GM18867 (cell line): ENCODE measurements around the gene MGAT5.
A peak's percentile ranks its signal among the peaks of the same experiment; 100 is the strongest.

ENCODE experiments used
- ATAC-seq: cut with Tn5 transposase; IDR thresholded peaks from one replicate; pipeline ENCODE4 v1.9.1; 2021; ENCODE audit warnings: mild to moderate bottlenecking, moderate library complexity; ENCODE audit not compliant: unreplicated experiment

The MGAT5 gene

DNA sequence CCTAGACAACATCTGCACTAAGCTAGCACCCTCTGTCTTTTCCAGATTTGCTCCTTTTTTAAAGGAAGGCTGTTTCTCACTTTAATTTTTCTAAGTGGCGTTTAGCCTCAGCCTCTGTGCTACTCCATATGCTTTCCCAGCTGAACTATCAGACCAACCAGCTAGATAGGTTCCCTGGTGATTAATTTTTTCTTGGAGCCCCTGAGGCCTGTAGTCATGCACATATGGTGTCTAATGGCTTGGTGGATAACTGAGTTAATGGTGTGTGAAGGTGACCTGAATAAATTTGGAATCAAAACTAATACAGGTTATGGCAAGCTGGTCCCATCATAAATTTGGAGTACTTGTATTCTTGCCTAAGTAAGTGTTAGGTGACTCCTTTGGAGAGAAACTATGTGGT, 135.5 kb downstream of the MGAT5 start:
- ATAC-seq, result no peak

DNA sequence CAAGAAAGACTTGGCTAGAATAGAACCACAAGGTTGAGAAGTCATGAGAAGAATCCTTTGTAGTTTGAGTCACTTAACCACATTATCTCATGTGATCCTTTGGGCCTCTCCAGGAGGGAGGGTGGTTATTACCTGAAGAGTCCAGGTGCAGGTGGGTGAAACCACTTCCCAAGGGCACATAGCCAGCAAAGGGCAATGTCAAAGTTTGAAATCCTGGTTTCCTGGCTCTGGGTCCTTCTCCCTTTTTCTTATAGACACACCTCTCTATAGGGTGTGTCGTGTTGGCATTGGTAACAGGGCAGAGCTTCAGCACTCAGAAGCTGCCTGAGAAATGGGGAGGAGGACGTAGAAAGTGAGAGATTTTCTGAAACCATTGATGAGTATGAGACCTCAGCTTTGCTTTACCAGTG, 137.9 kb downstream of the MGAT5 start:
- ATAC-seq, result peak; percentile 88

DNA sequence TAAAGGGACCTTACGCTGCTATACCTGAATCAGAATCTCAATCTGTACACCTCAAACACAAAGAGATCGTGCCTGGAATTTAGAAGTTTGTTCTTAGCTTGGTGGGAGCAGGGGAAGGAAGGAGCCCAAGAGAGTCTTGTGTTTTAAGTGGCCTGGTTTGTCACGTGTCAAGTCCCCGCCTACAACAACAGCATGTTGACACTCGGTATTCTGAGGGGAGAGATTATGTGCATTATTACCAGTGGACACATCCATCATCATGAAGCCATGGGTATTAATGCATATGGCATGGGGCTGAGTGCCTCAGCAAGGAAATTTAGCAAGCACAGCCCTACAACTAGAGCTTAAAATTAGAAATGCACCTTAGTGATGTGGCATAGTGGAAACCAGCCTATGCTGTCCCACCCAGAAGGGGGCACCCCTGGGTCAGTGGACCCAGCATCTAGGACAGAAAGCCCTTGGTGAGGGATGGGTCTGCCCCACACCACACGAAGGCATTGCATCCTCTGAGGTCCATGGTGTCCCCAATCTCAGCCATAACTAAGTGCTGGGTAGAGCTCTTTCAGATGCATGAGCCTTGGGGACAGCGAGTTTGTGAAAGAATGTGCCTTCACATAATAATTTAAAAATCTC, 138.7 kb downstream of the MGAT5 start:
- ATAC-seq, result no peak

DNA sequence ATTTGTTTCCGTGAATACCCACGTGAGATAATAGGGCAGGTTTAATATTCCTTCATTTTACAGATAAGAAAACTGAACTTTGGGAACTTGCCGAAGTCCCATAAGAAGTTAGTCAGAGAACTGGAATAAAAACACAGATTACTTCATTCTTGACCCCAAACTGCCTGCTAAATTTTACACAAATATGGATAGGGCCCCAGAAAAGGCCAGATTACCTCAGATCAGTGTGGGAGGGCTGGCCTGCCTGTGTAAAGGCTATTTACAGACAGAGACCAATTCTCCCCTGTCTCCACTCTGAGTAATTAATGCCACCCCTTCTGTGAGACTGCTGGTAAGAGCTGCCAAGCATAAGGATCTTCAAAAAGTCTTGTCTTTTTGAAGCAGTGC, 139.2 kb downstream of the MGAT5 start:
- ATAC-seq, result no peak

DNA sequence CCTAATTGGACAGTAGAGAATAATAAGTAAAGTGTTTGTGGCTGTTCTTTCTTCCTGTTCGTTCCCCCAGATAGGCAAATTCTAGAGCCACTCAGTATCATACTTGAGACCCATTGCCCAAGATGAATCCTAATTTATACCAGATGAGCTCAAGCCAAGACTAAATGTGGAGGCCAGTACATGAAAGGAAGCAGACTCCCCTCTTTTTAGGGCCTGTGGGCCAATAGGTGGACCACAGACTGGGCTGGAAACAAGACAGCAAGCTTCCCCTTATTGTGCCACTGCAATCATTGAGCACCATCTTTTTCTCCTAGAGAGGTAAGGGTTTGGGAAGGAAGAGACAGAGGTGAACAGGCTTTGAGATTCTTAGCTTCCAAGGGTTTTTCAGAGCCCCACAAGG, 141.9 kb downstream of the MGAT5 start:
- ATAC-seq, result no peak

DNA sequence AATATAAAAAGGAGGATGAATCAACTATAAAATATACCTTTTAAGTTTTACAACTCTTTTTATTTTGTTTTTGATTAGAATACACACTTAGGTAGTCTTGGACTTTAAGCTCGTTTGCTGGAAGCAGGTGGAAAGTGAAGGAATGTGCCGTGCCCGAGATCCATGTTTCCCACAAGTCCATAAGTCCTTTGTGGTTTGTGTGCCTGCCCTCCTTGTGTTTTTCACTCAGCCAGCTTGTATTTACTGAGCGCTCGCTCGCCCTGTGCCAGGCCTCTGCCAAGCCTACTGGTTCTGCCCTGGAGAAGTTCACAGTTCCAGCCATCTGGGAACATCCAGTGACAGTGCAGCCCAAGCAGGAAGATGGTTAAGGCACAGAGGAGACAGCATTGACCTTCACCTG, 142.6 kb downstream of the MGAT5 start:
- no peak for ATAC-seq

DNA sequence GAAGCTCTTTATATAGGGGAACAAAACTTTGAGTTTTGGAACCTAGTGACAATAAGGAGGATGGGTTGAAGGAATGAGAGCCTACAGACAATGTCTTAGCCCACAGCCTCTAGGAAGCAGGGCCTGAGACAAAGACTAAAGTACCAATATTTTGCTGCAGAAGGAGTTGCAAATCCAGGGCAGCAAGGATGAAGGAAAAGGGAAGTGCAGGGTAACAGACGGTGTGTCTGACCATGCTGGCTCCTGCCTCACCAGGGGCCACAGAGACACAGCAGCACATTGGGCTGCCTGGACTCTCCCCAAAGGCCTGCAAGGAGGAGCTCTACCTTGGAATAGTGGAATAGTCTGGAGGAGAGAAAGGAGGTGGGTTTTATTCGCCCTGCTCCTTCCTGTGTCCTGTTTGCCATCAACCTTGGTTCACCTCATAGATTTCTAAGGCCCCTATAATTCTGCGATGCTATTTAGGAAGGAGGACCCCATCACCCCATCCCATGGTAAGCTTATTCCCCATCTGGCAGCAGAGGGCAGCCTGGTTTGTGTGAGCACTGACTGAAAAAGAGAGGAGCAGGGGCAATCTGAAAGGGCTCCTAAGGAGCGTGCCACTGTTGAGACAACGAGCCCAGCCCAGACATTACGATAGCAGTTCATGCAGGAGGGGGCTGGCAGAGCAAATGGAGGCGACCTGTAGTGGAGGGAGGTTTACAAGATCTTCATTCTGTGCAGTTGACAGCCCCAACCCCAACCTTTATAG, 143.4 kb downstream of the MGAT5 start:
- no peak for ATAC-seq

DNA sequence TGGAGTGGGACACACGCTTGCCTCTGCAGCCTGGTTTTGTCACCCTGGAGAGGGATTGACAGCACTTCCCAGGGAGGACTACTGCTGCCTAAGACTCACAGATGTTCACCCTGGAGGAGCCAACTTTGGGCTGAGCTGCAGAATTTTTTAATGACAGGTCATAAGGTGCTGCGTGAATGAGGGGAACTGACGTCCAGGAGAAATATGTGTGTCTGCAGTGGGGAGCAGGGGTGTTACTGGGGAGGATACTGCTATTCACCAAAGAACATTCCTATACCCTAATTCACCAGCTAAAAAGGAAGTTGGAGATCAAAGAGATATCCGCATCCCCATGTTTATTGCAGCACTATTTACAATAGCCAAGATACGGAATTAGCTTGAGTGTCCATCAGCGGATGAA, 144.4 kb downstream of the MGAT5 start:
- no peak for ATAC-seq

DNA sequence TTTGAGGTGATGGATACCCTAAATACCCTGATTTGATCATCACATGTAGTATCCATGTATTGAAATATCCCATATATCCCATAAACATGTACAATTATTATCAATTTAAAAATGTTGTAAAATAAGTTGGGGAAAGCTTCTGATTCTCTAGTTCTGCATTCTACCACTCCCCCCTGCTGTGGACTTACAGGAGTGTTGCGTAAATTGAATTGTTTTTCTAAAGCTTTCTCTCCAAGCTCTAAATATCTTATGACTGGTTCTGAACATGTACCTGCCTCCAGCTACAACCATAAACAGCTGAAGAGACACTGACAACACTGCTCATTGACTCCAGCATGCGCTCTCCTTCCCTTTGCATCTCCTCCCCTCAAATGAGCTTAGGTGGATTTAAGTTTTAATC, 145.2 kb downstream of the MGAT5 start:
- ATAC-seq, result no peak

DNA sequence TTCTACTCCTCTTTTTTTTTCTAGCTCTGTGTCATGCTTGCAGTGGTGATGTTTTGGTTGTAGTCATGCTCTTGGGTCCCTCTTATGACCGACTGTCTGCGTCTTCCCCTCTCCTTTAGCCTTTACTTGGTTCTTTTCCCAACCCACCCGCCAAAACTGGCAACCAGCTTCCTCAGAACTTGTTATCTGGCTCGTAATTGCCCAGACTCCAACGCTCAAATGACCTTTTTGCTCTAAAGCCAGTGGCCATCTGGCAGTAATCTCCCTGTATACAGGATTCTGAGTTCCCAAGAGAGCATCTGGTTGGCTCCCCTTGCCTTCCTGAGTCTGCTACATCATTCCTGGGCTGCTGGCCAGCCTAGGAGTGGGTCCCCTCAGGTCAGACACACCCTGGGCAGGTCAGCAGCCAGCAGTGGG, 147.2 kb downstream of the MGAT5 start:
- no peak for ATAC-seq

DNA sequence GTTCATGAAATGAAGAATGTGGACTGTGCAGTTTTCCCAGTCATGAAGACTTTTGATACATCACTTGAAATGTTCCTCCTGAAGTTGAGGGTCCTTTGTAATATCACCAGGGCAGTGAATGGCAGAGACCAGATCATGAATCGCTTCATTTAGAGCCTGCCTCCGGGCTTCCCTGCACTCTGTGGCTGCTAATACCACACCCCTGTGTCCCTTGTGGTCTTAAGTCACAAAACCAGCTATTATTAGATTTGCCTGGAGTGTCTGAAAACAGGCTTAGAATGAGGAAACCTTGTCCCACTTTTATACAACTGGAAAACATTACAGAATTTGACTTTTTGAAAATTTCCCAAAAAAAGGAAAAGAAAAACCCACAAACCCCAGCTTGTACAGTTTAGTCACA, 147.9 kb downstream of the MGAT5 start:
- ATAC-seq, result no peak

DNA sequence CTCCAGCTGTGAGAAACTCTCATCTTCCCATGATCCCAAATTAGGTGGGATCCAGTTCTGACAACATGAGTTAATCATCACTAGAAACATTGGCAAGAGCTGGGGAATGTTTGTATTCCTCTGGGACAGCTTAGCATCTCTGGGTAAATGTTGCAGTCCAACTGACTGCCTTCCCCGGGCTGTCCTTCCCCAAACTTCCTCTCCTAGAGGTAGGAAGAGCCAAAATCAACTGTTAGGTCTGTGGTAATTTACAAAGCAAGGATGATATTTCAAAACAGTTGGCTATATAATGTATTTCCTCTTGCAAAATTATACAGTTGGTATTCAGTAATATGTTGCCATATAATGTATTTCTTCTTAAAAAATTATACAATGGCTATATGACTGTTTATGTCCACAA, 148.5 kb downstream of the MGAT5 start:
- ATAC-seq, result no peak

DNA sequence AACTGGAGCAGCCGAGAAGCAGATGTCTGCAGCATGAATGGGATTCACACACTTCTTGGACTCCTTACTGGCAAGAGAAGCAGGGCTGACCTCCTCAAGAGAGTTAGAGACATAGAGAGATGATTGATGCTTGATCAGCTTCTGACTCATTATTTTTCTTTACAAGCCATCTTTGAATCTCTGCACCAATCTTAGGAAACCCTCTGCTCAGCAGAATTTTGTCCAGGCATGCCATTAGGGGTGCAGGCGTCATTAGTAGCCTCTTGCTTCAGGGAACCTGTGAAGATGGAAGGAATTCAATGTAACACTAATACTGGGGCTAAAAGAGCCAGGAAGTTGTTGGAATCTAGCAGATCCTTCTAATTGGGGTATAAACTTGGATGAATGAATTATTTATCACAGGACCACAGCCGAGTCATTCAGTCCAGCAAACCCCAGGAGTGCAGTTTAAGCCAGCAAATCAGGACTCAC, 151.8 kb downstream of the MGAT5 start:
- ATAC-seq, result no peak

DNA sequence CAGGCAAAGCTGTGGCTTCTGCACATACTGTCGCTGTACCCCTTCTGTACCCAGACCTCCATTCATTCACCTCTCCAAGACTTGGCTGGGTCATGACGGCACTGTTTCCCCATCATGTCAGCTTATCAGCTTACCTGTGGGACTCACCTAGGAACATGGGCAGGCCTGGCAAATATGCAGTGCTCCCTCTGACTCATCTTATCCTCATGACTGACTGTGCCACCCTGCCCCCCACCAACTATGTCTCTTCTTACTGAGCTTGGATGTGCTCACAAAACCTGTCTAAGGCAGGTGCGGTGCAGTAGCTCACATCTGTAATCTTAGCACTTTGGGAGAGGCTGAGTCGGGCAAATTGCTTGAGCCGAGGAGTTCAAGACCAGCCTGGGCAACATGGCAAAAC, 152.4 kb downstream of the MGAT5 start:
- ATAC-seq, result no peak

DNA sequence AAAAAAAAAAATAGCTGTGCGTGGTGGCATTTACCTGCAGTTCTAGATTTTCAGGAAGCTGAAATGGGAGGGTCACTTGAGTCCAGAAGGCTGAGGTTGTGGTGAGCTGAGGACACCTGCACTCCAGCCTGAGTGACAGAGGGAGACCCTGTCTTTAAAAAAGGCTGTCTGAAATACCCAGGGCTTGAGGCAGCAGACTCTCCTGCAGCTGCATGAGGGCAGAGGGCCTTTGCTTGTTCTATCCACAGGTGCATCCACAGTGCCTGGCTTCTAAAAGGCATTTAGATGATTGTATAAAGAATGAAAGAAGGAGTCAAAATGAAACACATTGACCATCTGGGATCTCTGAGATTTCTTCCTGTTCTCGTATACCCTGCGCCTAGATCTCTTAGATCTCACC, 152.9 kb downstream of the MGAT5 start:
- ATAC-seq, result no peak

DNA sequence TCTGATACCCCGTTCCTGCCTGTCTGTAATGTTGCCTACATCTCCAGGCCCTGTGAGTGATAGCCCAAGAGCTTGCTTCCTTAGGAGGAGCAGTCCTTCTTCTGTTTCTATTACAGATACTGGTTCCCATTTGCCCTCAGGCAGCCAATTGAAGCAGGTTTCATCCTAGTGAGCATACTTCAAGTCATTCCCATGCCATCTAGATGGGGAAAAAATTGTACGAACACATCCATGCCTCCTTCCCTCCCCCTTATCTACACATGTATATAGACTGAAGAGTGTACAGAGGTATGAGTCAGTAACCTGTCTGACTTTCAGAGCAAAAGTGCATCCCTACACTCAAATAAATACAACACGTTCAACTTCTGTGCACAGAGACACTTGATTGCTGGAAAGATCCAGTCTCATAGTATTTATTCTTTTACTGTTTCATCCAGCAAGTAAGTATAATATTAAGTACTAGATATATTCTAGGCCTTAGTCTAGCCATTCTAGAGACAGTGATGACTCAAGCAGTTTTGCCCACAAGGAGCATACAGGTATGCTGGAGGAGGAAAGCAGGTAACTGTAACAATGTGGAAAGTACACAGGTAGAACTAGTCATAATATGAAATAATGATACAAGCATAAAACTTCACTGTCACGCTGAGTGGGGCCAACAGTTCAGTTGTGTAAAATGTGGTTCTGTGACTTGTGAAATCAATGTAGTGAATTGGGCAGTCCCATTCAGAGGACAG, 153.4 kb downstream of the MGAT5 start:
- no peak for ATAC-seq

DNA sequence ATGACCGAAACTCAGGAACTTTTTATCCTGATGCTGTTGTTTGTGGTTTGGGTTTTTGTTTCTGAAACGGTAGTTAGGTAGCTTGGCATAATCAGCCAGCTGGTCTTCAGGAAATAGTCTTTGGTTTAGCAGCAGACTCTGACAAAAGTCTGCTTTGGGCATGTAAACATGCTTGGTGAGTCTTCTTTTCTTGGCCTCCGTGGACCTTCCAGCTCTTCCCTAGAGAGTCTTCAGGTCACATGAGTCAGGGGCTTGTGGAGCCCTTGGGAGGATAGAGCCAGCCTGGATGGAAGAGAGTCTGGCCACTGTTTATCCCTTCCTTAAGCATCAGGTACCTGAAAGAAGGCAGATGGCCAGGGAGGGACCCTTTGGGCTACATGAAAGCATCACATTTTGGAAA, 154.5 kb downstream of the MGAT5 start:
- ATAC-seq, result no peak

DNA sequence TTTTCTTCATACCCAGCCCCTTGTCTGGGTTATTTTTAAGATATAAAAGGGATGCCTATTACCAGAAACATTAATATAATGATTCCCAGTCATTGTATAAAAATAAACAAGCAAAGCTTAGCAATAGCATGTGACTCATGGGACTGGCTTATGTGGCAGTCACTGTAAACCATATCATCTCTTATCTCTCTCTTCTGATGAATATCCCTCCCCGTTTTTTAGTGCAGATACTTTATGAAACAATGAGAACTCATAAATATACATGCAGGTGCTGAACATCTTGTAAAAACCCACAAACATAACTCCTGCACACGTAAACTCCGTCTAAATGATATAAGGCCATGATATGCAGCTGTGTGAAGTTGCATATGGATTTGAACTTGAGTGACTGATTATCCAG, 154.9 kb downstream of the MGAT5 start:
- ATAC-seq, result no peak

DNA sequence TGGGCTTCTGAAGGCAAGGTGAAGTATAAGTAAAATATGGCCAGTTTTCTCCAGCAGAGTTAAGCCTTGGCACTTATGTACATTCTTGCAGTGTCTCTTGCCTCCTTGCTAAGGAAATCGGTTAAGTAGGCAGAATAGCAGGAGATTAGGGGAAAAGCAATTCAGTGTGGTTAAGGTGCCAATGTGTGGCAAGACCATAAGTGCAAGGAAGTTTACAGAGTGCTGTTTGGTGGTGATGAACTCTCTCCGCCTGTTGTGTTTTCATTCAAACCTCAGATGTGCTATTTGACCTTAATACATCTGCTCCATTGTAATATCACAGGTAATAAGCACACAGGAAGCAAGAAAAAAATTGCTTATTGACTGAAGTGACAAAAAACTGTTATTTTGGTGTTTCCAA, 156.1 kb downstream of the MGAT5 start:
- ATAC-seq, result no peak

DNA sequence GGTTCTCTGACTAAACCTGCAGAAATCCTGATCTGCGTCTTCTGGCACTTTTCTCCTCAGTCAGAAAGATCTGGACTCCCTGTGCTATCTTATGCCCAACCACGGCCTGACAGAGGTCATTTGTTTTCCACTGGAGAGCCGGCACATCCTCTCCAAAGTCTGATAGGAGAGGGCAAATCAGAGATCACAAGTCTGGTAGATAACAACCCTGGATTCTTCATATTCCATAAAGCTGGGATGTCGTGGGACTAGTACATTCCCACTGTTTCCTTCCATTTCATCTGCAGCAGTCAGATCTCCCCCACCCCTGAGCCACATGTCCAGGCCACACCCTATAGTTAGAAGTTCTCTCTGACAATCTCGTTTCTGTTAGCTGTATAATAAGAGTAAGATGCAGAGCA, 157.0 kb downstream of the MGAT5 start:
- ATAC-seq, result no peak

DNA sequence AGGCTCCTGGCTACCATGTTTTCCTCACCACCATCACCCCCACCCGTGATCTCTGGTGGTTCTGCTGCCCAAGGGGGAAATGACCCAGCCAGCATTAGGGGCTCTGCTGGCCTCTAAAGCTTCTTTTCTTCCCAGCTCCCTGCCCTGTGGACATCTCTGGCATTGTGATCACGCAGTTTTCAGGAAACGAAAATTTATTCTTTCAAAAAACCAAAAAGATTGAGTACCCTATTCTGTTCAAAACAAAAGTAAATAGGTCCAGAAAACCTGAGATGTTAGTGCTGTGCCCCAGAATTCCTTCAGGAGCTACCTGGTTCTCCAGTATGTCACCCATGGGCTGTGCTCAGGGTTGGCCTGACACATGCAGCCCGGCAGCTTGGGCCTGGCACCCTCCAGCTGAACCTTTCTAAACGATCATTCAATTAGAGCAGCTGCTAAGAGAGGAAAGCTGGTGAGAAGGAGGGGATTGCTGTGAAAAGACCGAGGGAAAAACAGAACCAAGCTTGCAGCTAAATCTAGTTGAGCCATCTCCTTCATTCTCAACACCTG, 157.5 kb downstream of the MGAT5 start:
- no peak for ATAC-seq
